Frontal cortex (tissue), 4 donors: ENCODE results near the gene SMIM41. TPM values are rescaled to one million over a fixed set of nuclear protein-coding genes. Genes with fewer than 3 reads are reported as not detected.

Experiments
- DNase-seq, 2 donors: peaks; one replicate each; pipeline ENCODE4 v3.0.0; 2012; ENCODE audit warnings: low spot score in 2 of 2
- FAIRE-seq: peaks from 2 replicates; lab custom pipeline; 2012; peaks lifted over from hg19 to GRCh38; lab: Jason Lieb, UNC
- total RNA-seq: library from RNA; depleted of rRNA; stranded (reverse); fragments of >200 nt; gene quantifications from one replicate; pipeline ENCODE4 v1.2.3, GENCODE V29; 2014
- donor health status: control.
- donor health status: control.
- donor health status: control.

SMIM41 gene
- total RNA-seq, 1 donor from 2014 or later, result not detected

- no peak for DNase-seq
- no peak for FAIRE-seq
Observed at GRCh38 chr12:52062167-52063081, 17.1 kb upstream of the SMIM41 start.

DNA sequence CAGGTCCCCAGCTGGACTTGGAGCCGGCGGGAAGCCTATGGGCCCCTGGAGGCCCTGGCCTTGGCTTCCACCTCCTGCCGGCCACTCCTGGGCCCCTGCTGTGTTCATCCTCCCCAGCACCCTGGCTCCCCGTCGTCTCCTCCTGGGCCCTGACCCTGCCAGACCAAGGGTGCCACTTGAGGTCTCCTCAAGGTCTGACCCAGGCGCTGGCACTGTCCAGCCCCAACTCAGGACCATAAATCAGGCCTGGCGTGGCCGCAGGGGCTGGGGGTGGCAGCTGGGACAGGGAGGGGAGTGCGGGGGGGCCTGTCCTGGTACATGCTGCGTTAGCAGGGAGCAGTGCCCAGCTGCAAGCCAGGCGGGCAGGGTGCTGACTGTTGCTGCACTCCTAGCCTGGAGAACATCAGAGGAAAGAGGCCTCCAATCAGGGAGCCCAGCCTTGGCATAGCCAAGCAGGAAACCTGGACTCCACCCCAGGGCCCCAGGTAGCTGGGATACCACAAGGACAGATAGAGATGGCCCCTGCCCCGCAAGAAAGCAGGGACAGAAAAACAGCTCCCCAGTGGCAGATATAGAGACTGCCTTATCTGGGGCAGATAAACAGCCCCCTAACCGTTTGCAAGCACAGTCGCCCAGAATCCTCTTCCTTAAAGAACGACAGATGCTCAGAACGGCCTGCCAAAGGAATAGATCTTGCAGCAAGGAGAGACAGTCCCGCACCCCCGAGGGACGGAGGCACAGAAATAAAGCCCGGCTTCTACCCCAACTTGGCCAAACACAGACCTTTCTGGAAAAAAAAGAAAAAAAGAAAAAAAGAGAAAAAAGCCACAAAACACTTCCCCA is 16.2 kb upstream of the SMIM41 start:
- no peak for FAIRE-seq
- DNase-seq, result no peak

- no peak for FAIRE-seq
- no peak for DNase-seq
Observed at GRCh38 chr12:52063981-52064649, 15.4 kb upstream of the SMIM41 start.

DNA sequence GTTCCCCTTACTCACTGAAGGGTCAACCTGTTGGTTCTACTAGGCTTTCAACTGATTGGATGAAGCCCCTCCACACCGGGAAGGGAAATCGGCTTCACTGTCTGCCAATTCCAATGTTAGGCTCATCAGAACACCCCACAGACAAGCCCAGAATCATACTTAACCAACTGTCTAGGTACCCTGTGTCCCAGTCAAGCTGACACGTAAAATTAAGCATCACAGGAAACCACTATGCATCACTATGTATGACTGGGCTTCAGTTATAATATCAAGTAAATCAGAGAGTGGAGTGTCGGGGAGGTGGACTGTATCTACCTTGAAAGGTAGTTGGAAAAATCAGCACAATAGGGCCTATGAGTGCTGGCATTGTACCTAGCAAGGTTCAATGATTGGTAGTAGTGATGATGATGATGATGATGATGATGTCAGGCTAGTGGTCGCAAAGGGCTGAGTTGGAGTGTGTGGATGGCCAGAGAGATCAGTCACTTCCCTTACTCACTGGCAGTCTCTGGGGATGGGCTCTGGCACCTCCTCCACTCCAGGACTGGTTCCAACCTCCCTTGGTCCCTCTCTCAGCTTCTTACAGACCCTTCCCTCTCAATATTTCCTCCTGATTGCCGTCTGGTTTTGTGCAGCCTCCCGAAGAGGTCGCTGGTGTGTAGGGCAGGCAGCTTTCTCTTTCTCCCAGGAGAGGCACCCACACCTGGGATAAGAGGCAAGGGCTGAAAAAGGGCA is 13.0 kb upstream of the SMIM41 start:
- no peak for DNase-seq
- FAIRE-seq, result no peak

- DNase-seq, result no peak
- FAIRE-seq, result no peak
Observed at GRCh38 chr12:52067081-52067374, 12.5 kb upstream of the SMIM41 start.

DNA sequence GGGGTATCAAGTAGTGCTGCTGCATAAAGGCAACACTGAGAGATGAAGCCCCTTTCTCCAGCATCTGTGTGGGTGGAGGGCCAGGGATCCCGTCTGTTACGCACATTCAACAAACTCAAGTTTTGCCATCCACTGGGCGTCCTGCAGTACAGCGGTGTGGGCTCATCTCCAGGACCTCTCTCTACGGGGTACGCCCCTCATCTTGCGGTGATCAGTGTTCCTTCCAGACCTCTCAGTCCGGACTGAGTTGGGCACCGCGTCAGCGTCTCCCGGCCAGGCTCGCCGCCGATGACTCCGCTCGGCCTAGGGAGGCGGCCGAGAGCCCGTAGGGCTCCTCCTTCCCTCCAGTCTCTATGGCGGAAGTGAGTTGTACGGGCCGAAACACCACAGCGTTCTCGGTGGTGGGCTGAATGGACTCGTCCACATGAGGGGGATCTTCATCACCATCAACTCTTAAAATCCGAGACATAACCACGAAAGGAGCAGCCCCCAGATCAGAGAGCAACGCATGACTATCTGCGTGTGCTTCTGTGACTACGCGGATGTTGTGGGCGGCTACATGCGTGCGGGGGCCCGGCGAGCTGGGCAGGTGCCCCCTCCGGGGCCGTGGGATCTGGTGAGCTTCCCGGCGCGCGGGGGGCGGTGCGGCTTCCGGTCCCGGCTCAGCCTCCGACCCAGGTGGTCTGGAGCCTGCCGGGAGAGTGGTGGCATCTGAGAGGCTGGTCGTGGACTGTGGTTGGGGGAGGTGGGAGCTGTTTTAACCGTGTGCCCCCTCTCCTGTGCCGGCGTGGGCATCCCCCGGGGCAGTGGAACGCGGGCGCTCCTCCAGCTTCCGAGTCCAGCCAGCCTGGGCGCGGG is 9.9 kb upstream of the SMIM41 start, which contains the start of gene ATG101:
Gene ATG101, plus strand, starts transcription at position 652 of the 858 bp plus-strand sequence. CDS start 3,673 bp downstream, outside the sequence.
- DNase-seq (peak; percentile 94), FAIRE-seq (no peak)

DNA sequence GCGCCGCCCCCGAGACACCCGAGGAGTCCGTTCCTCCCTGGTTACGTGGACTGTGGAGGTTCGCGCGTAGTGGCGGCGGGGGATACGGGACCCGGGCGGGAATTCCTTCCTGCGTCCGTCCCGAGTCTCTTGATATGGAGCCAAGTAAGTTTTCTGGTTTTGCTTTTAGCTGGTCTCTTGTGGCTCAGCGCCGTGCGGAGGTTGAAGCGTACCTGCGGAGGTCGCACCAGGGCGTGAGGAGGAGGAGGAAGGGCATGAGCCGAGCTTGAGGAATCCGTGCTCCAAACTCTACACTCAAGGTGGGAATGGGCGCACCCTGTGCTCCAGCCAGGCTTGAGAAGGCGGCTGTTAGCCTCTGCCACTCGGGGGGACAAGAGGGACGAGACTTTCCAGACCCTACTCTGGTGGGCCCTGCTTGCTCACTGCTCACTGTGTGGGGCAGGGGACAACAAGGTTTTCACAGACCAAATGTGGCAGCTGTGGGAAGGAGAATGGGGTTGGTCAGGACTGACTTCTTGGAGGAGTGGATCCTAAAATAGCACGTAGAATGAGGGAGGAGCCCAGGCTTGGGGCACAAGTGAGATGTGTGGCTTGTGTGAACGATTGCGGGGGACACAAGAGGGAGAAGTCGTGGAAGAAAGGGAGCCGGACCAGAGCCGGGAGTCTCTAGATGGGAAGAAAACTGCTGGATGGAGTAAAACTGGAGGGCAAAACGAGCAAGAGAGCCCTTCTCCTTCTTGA is 9.1 kb upstream of the SMIM41 start:
- no peak for FAIRE-seq

DNA sequence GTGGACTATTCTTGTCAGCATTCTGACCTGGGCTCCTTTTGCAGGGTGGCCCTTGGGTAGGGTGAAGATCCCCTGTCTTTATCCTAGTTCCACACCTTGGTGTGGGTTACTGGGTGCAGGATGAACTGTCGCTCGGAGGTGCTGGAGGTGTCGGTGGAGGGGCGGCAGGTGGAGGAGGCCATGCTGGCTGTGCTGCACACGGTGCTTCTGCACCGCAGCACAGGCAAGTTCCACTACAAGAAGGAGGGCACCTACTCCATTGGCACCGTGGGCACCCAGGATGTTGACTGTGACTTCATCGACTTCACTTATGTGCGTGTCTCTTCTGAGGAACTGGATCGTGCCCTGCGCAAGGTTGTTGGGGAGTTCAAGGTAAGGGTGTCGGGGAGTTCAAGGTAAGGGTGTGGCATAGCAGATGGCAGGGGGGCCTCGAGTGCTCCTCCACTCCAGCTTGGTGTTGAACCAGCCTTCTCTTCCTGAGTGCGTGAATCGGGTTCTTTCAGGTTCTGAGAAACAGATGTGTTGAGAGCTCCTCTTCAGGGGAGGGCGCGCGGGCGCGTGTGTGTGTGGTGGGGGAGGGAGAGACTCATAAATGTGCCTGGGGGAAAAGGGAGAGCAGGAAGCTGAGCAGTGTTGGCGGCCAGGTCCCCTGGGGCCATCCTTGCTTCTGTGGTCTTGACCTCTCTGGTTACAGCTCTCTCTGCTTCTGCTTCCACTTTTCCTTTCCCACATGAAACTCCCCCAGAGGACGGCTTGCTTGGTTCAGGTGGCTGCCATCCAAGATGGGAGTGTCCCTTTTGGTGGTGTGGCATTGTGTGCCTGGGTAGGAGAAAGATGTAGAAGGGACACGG is 5.7 kb upstream of the SMIM41 start:
- FAIRE-seq, result no peak
- DNase-seq, result no peak

More for the DNA sequence above, 9.1 kb upstream of the SMIM41 start:
- no peak for DNase-seq

GRCh38 chr12:52074971-52075724 is 4.4 kb upstream of the SMIM41 start:
- FAIRE-seq, result no peak

DNA sequence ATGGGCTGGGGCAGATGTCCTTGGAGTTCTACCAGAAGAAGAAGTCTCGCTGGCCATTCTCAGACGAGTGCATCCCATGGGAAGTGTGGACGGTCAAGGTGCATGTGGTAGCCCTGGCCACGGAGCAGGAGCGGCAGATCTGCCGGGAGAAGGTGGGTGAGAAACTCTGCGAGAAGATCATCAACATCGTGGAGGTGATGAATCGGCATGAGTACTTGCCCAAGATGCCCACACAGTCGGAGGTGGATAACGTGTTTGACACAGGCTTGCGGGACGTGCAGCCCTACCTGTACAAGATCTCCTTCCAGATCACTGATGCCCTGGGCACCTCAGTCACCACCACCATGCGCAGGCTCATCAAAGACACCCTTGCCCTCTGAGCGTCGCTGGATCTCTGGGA is 2.7 kb upstream of the SMIM41 start:
- DNase-seq (no peak), FAIRE-seq (no peak)

More at GRCh38 chr12:52074971-52075724, 4.4 kb upstream of the SMIM41 start:
- DNase-seq, result no peak

- DNase-seq, result no peak
- no peak for FAIRE-seq
Observed at GRCh38 chr12:52078276-52078675, 1.2 kb upstream of the SMIM41 start.

DNA sequence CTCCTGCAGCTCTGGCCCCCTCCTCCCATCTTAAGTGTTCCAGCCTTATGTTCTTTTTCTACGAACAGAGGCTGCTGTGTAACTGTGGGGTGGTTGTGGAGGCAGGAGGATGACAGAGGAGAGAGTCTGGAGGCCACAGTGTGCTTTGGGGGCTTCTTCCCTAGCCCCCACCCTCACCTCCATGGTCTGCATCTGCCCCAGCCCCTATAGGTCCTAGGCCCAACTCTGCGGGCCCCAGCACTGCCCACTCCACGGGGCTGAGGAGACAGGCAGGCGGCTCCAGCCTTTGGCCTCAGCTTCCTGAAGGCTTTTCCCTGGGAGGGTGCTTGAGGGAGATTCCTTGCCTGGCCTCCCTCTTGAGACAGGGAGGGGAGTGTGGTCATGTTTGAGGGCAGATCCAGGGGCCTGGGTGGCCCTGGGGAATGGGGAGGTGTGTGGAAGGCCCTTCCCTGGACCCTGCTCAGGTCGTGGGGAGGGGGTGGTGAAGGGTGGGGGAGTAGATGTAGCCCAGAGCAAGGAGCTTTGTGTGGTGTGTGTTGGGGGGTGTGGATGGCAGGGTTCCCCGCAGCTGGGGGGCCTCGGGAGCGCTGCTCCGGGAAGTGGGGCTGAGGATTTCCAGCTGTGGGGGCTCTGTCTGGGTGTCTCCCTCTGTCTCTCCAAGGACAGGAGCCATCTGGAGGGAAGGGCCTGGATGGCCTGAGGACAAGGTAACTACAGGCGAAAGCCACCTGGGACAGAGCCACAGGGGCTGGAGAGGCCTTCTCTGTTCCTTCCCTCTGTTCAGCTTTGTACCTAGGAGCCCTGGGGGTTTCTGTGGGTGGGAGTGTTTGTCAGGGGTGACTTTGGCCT is 1.1 kb downstream of the SMIM41 start:
- no peak for FAIRE-seq
- DNase-seq, result peak in 1 of 2 donors; percentile 19

DNA sequence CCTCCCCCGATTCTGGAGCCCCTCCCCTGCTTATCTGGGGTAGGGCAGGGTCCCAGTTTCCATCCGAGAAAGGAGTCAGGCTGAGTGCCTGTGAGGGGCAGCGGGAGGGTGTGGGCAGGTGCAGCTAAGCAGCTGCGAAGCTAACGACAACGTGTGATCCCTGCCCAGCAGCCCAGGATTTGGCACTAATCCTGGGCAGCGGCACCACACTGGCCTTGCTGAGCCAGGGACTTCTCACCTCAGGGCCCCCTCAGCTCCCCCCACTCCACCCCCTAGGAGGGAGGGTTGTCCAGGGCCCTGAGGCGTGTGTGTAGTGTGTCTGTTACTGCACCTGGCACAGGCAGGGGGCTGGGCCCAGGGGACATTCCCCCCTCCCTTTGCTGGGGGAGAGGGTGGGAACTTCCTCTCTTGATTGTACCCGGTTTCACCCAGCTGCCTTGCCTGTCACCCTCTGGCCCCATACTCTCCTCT is 1.8 kb downstream of the SMIM41 start:
- no peak for FAIRE-seq
- peak in 1 of 2 donors; percentile 24 for DNase-seq

GRCh38 chr12:52082026-52082668 is 2.6 kb downstream of the SMIM41 start:
- FAIRE-seq (no peak), DNase-seq (peak in 1 of 2 donors; percentile 42)

DNA sequence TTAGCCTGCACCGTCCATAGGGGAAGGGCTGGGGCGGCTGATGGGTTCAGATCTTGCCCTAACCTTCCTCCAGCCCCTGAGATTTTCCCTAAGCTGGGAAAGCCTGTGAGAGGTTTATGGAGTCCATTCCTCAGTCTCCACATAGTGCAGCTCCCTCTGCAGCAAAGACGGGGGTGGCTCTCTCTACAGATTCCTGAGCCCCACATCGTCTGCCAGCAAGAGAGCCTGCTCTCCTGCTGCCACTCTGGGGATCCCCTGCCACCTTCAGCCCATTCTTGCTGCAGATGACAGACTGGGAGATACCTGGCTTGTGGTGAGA is 3.1 kb downstream of the SMIM41 start:
- peak in 1 of 2 donors; percentile 24 for DNase-seq
- FAIRE-seq, result no peak
